Heart right ventricle (tissue), 16 donors: ENCODE data around the gene TENM4. TPM values are rescaled to one million over a fixed set of nuclear protein-coding genes. Genes with fewer than 3 reads are reported as not detected.

Source experiments
- ATAC-seq, 8 donors: fragments of 200-7000 bp; cut with Tn5 transposase; one replicate each; pipeline ENCODE4 v1.9.1; 2020; ENCODE audit warnings: mild to moderate bottlenecking in 8 of 8, moderate library complexity in 8 of 8, moderate number of reproducible peaks in 1 of 8
- DNase-seq, 2 donors: peaks; one replicate each; pipeline ENCODE4 v3.0.0-alpha.2; 2020
- H3K27ac ChIP-seq, 10 donors: fragments of 200-600 bp; sonication (generic) in 2 of 10; one replicate each; pipeline versions ENCODE4 v1.5.0 to v1.8.0; 2020 to 2022; ENCODE audit warnings: mild to moderate bottlenecking in 3 of 10
- H3K27me3 ChIP-seq, 7 donors: fragments of 200-600 bp; one replicate each; pipeline ENCODE4 v1.8.0; 2021 to 2022; ENCODE audit warnings: mild to moderate bottlenecking in 2 of 7
- H3K36me3 ChIP-seq, 9 donors: fragments of 200-600 bp; sonication (generic) in 1 of 9; one replicate each; pipeline versions ENCODE4 v1.5.0 to v1.8.0; 2020 to 2022; ENCODE audit warnings: mild to moderate bottlenecking in 2 of 9
- H3K4me1 ChIP-seq, 9 donors: fragments of 200-600 bp; sonication (generic) in 1 of 9; one replicate each; pipeline versions ENCODE4 v1.5.0 to v1.8.0; 2020 to 2022; ENCODE audit warnings: mild to moderate bottlenecking in 4 of 9
- H3K4me3 ChIP-seq, 10 donors: fragments of 200-600 bp; sonication (generic) in 2 of 10; one replicate each; pipeline versions ENCODE4 v1.5.0 to v1.8.0; 2020 to 2022; ENCODE audit warnings: mild to moderate bottlenecking in 7 of 10, moderate library complexity in 2 of 10
- H3K9me3 ChIP-seq, 11 donors: fragments of 200-600 bp in 10 of 11; sonication (generic) in 2 of 11; one replicate each; pipeline versions ENCODE4 v1.5.0 to v1.8.0; 2013 to 2022; ENCODE audit warnings: mild to moderate bottlenecking in 2 of 11, control low read depth in 1 of 11, moderate library complexity in 1 of 11
- WGBS, 2 donors: extraction: QIAGEN DNeasy Blood & Tissue Kit; methylation state at CpG; one replicate each; pipeline ENCODE4 v1.1.7; 2013; ENCODE audit warnings: inconsistent platforms in 1 of 2; 5-methylcytosine and 5-hydroxymethylcytosine counted together
- intact Hi-C, 10 donors: fragments of 100-400 bp; cut with DNase I; formaldehyde crosslinking; loops; one replicate each; pipeline versions ENCODE4 v1.11.1 to v1.14.2; 2022
- polyA plus RNA-seq, 2 donors: library from polyadenylated mRNA; stranded (reverse); fragments of 200-250 nt; gene quantifications; one replicate each; pipeline ENCODE4 v1.2.3, GENCODE V29; 2013
- total RNA-seq, 10 donors: library from RNA; stranded (reverse); fragmentation: NEBNext Ultra II Directional in 3 of 10; extraction: Animal tissue kit (Norgen Biotek cat#: 25700) in 3 of 10; gene quantifications; one replicate each; pipeline versions ENCODE4 v1.2.1 to v1.2.4, GENCODE V29; 2021 to 2023
- TF ChIP-seq, protein P1 (sequence below), 9 donors: fragments of 200-600 bp; sonication (generic) in 2 of 9; IDR thresholded peaks; one replicate each; pipeline versions ENCODE4 v1.5.0 to v1.8.0; 2021 to 2022; ENCODE audit warnings: antibody characterized with exemption in 9 of 9, mild to moderate bottlenecking in 5 of 9, moderate library complexity in 1 of 9
- donor health status: Arrhythmogenic right ventricular cardiomyopathy.
- donor health status: ischemic (EF 13 %, LVEDD 7.1; RV severe dilation, severe dysfunction).
- donor health status: healthy with polysubstance abuse.
- donor health status: DM: no; HTN: yes; CAD: no.
- donor health status: DM: no; HTN: no; CAD: no.
- donor health status: ischemic (EF 25% LVEDD 6.9; RV normal size, moderate dysfunction).
- donor health status: ischemic (EF 25% LVEDD 5.7; RV mildly dilated, moderate dysfunction).
- donor health status: healthy.
- donor health status: DM: yes; HTN: yes; CAD: no.
- donor health status: Ischemic cardiomyopathy.
- donor health status: ischemic (EF 35%, LVEDD 5.7; RV mildly dilated, moderate dysfunction).
- donor health status: nonischemic (EF 11% LVEDD 7.7; RV severe dilation, severe dysfunction).
- donor health status: DM: yes; HTN: yes; CAD: no.
- donor health status: PGD.
- donor health status: ischemic (EF 29% LVEDD 5.4; RV normal size, mild dysfunction).
- donor health status: nonischemic (EF 23%, LVEDD 6.1; RV moderate dilation, normal function).

Gene TENM4
- total and polyA plus RNA-seq, 12 donors, result 0.10 to 3.6 (median 0.91) TPM

DNA sequence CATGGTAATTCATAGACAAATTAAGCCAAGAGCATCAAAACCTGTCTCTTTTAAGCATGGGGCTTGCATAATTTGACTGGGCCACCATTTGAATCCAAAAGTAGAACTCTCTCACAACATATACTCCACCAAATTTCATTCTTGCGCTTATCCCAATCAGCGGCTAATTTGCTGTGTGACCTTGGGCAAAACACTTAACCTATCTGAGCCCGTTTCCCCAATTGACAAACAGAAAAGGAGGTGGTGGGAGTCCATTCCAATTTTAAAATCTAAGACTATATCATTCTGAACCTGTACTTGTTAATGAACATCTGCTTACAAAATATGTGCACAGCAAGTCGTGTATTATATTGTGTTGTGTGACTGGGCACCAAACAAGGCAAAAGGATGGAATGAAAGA, 528.1 kb downstream of the TENM4 start:
- Histone ChIP-seq H3K27ac (no peak overlapping the region), H3K36me3 (no peaks in the 10 kb centered on the region), H3K27me3 (peaks cover 0 to 6% (median 0%) of the 10 kb centered on the region in 7 donors), H3K9me3 (no peaks in the 10 kb centered on the region), H3K4me3 (no peak overlapping the region), H3K4me1 (no peaks in the 10 kb centered on the region)
- intact Hi-C loops, result no loop called here
- 91 to 95% methylated on average over 4 of the region's 4 CpGs for WGBS, 2 donors
- DNase-seq (no peak), ATAC-seq (no peak)
- TF ChIP-seq, protein P1, sequence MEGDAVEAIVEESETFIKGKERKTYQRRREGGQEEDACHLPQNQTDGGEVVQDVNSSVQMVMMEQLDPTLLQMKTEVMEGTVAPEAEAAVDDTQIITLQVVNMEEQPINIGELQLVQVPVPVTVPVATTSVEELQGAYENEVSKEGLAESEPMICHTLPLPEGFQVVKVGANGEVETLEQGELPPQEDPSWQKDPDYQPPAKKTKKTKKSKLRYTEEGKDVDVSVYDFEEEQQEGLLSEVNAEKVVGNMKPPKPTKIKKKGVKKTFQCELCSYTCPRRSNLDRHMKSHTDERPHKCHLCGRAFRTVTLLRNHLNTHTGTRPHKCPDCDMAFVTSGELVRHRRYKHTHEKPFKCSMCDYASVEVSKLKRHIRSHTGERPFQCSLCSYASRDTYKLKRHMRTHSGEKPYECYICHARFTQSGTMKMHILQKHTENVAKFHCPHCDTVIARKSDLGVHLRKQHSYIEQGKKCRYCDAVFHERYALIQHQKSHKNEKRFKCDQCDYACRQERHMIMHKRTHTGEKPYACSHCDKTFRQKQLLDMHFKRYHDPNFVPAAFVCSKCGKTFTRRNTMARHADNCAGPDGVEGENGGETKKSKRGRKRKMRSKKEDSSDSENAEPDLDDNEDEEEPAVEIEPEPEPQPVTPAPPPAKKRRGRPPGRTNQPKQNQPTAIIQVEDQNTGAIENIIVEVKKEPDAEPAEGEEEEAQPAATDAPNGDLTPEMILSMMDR (IDR thresholded peaks at IDR 0.05), result no peak

DNA sequence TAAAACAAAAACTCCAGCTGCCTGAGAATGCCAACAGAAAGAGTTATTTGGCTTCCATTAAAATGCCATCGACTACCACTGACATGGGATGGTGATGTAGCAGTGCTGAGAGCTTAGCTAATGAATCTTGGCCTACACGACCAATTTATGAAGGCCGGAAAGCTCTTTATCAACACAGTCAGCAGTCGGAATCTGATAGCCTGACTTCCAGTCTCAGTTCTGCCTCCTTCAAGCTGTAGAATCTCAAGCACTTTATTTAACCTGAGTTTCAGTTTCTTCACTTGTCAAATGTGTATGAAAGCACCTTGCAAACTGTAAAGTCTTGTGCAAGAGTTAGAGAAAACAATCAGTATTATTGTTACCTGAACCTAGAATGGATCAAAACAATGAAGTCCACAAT, 530.5 kb downstream of the TENM4 start:
- Histone ChIP-seq H3K36me3 (no peaks in the 10 kb centered on the region), H3K4me1 (peaks cover 0 to 7% (median 0%) of the 10 kb centered on the region in 9 donors), H3K27me3 (peaks cover 0 to 6% (median 0%) of the 10 kb centered on the region in 7 donors), H3K4me3 (no peak overlapping the region), H3K9me3 (no peaks in the 10 kb centered on the region), H3K27ac (no peak overlapping the region)
- TF ChIP-seq, protein P1 (IDR thresholded peaks at IDR 0.05), result no peak
- DNase-seq (no peak), ATAC-seq (no peak)
- intact Hi-C loops, result no loop called here
- WGBS, 2 donors, result 74 to 82% methylated on average over 4 of the region's 4 CpGs

DNA sequence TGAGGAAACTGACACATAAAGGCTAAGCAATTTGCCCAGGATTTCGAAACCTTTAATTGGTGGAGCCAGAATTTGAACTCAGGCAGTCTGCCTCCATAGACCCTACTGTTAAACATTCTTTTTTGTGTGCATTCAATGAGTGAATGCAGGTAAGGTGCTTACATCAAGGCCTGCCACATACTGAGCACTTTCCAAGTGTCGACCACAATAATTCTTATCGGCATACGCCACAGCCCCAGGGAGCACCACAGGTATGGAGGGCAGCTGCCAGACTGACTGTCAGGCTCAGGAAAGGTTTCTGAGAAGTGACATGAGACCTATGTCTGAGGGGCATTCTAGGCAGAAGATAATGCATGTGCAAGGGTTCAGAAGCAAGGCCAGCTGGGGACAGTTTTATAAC, 531.4 kb downstream of the TENM4 start:
- intact Hi-C loops, result no loop called here
- peaks cover 0 to 7% (median 0%) of the 10 kb centered on the region in 9 donors for H3K4me1 ChIP-seq
- H3K36me3 ChIP-seq, result no peaks in the 10 kb centered on the region
- WGBS, 2 donors, result 95 to 98% methylated on average over 4 of the region's 4 CpGs
- no peak overlapping the region for H3K4me3 ChIP-seq
- DNase-seq (no peak), ATAC-seq (no peak)
- H3K27ac ChIP-seq, result no peak overlapping the region
- TF ChIP-seq, protein P1 (IDR thresholded peaks at IDR 0.05), result no peak
- H3K27me3 ChIP-seq, result peaks cover 0 to 6% (median 0%) of the 10 kb centered on the region in 7 donors
- H3K9me3 ChIP-seq, result no peaks in the 10 kb centered on the region

DNA sequence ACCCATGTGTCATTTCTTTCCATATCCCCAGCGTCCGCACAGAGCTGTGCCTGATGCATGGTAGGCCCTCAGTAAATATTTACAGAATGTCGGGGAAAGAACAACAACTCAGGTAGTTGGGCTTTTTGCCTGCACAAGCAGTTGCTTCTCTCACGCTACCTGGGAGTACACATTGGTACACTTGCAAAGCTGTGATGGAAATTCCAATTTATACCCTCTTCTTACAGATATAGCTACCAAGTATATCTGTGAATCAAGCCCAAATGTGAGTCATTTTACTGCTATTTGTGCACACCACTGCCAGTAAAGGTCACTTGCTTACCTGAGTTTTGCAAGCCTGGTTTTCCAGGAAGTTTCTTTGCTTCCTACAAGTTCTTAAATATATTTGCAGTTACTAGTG, 533.2 kb downstream of the TENM4 start:
- WGBS, 2 donors, result 95% methylated on average over 4 of the region's 4 CpGs
- Histone ChIP-seq H3K27me3 (peaks cover 0 to 15% (median 4%) of the 10 kb centered on the region in 7 donors), H3K36me3 (no peaks in the 10 kb centered on the region), H3K9me3 (no peaks in the 10 kb centered on the region), H3K4me3 (no peak overlapping the region), H3K4me1 (peaks cover 0 to 7% (median 0%) of the 10 kb centered on the region in 9 donors), H3K27ac (no peak overlapping the region)
- TF ChIP-seq, protein P1 (IDR thresholded peaks at IDR 0.05), result no peak
- intact Hi-C loops, result no loop called here
- DNase-seq (no peak), ATAC-seq (no peak)
